HepG2 (cell line): Measurements from ENCODE around the gene FUT3.
A peak's percentile ranks its signal among the peaks of the same experiment; 100 is the strongest.

Source experiments
- CCAR2 ChIP-seq: fragments of 200-400 bp; formaldehyde crosslinking; optimal IDR thresholded peaks from 2 replicates; pipeline ENCODE3; 2018; ENCODE audit warnings: low read depth, mild to moderate bottlenecking, low read length, moderate library complexity
- DPF2 ChIP-seq: sonication (generic); formaldehyde crosslinking; IDR thresholded peaks from 2 replicates; pipeline ENCODE4 v1.4.0; 2020; ENCODE audit warnings: mild to moderate bottlenecking, low read depth, missing genetic modification reagents, borderline replicate concordance
- FIP1L1 ChIP-seq: fragments of 200-400 bp; formaldehyde crosslinking; IDR thresholded peaks from 2 replicates; pipeline ENCODE4 v1.6.1; 2018; ENCODE audit warnings: low read depth, mild to moderate bottlenecking, low read length, moderate library complexity, borderline replicate concordance; ENCODE audit not compliant: insufficient read depth
- FOSL1 ChIP-seq: sonication (generic); formaldehyde crosslinking; IDR thresholded peaks from 2 replicates; pipeline ENCODE4 v1.9.0; 2021; ENCODE audit warnings: missing genetic modification reagents, borderline replicate concordance
- FOXP4 ChIP-seq: sonication (generic); formaldehyde crosslinking; IDR thresholded peaks from 2 replicates; pipeline ENCODE4 v1.4.0; 2020; ENCODE audit warnings: missing genetic modification reagents
- GLI4 ChIP-seq: sonication (generic); formaldehyde crosslinking; IDR thresholded peaks from 2 replicates; pipeline ENCODE4 v1.5.1; 2020; ENCODE audit warnings: missing genetic modification reagents, mild to moderate bottlenecking, moderate library complexity, borderline replicate concordance
- POLR2A ChIP-seq, 2 experiments: IDR thresholded peaks; 2 replicates each; pipeline ENCODE4 v1.6.1; 2011; ENCODE audit warnings: low read depth in 2 of 2, low read length in 2 of 2, mild to moderate bottlenecking in 1 of 2, moderate library complexity in 1 of 2; ENCODE audit not compliant: insufficient read depth in 1 of 2
- SP1 ChIP-seq, 2 experiments: fragments of 450-650 bp in 1 of 2; sonication (generic) in 1 of 2; formaldehyde crosslinking in 1 of 2; IDR thresholded peaks; 2 replicates each; pipeline versions ENCODE4 v1.4.0 to v1.6.1; 2016 to 2020; ENCODE audit warnings: missing genetic modification reagents in 1 of 2
- ZNF121 ChIP-seq: sonication (generic); formaldehyde crosslinking; IDR thresholded peaks from 2 replicates; pipeline ENCODE4 v1.5.0; 2020; ENCODE audit warnings: mild to moderate bottlenecking, missing genetic modification reagents
- ZNF280D ChIP-seq: sonication (generic); formaldehyde crosslinking; IDR thresholded peaks from 2 replicates; pipeline ENCODE4 v1.5.1; 2020; ENCODE audit warnings: mild to moderate bottlenecking, missing genetic modification reagents
- ZNF331 ChIP-seq: sonication (generic); formaldehyde crosslinking; IDR thresholded peaks from 2 replicates; pipeline ENCODE4 v1.4.0; 2020; ENCODE audit warnings: missing genetic modification reagents

GRCh38 chr19:5827891-5828660, 23.2 kb downstream of the FUT3 start:
- TF ChIP-seq SP1 (IDR thresholded peaks at IDR 0.05), result no peak; the same call in 1 of the 2 replicates
- TF ChIP-seq SP1 (CRISPR knock-in tag; IDR thresholded peaks at IDR 0.05), result peak; percentile 67
- TF ChIP-seq CCAR2, result no peak
- peak; percentile 90 for TF ChIP-seq ZNF121 (CRISPR knock-in tag)
- TF ChIP-seq ZNF331 (CRISPR knock-in tag), result peak; percentile 53
- peak; percentile 96 to 99 for TF ChIP-seq POLR2A (IDR thresholded peaks at IDR 0.05; ENCODE audit: insufficient read depth in 1 of 2, low read depth in 2 of 2, low read length in 2 of 2)
- TF ChIP-seq FOSL1 (CRISPR knock-in tag), result peak; percentile 76
- TF ChIP-seq FIP1L1, result 0 out of 2 replicates have a peak, but pooled peaks have one; percentile 75
- TF ChIP-seq FOXP4 (CRISPR knock-in tag), result no peak
- peak; percentile 80; the same call in 1 of the 2 replicates for TF ChIP-seq GLI4 (CRISPR knock-in tag)
- peak; percentile 75; the same call in 1 of the 2 replicates for TF ChIP-seq ZNF280D (CRISPR knock-in tag)
- peak; percentile 58; the same call in 1 of the 2 replicates for TF ChIP-seq DPF2 (CRISPR knock-in tag)
